Memory B cell (primary cell): Measurements from ENCODE around the gene P2RY2.

Experiments used
- ATAC-seq: fragments of 150-1000 bp; cut with Tn5 transposase; 2 replicates; pipeline ENCODE4 v1.10.0; 2021; ENCODE audit warnings: low read depth, mild to moderate bottlenecking, moderate library complexity
- DNase-seq, 2 donors: peaks; one replicate each; pipeline ENCODE4 v3.0.0; 2022; ENCODE audit warnings: low spot score in 2 of 2
- H3K27ac Mint-ChIP-seq: one replicate; pipeline ENCODE4 v1.8.0; 2022; ENCODE audit warnings: mild to moderate bottlenecking, moderate library complexity, mixed read lengths
- H3K27me3 Mint-ChIP-seq: one replicate; pipeline ENCODE4 v1.8.0; 2022; ENCODE audit warnings: mixed read lengths
- H3K36me3 Mint-ChIP-seq: one replicate; pipeline ENCODE4 v1.8.0; 2022; ENCODE audit warnings: mild to moderate bottlenecking, mixed read lengths
- H3K4me1 Mint-ChIP-seq: one replicate; pipeline ENCODE4 v1.8.0; 2022; ENCODE audit warnings: mixed read lengths
- H3K4me3 Mint-ChIP-seq: one replicate; pipeline ENCODE4 v1.8.0; 2022; ENCODE audit warnings: mild to moderate bottlenecking, moderate library complexity, mixed read lengths
- H3K9me3 Mint-ChIP-seq: one replicate; pipeline ENCODE4 v1.8.0; 2022; ENCODE audit warnings: mixed read lengths

The P2RY2 gene

GRCh38 chr11:73233211-73233610, 15.1 kb downstream of the P2RY2 start:
- Mint-ChIP-seq H3K27me3 (peaks cover 2% of the 10 kb centered on the region), H3K9me3 (no peaks in the 10 kb centered on the region), H3K36me3 (no peaks in the 10 kb centered on the region), H3K4me1 (peaks cover 3% of the 10 kb centered on the region), H3K4me3 (no peak overlapping the region), H3K27ac (no peak overlapping the region)
- ATAC-seq = no peak
- no peak for DNase-seq

- peaks cover 3% of the 10 kb centered on the region for H3K4me1 Mint-ChIP-seq
- no peak overlapping the region for H3K27ac Mint-ChIP-seq
- H3K36me3 Mint-ChIP-seq = no peaks in the 10 kb centered on the region
- peaks cover 2% of the 10 kb centered on the region for H3K27me3 Mint-ChIP-seq
- no peak overlapping the region for H3K4me3 Mint-ChIP-seq
- ATAC-seq (no peak), DNase-seq (no peak)
- no peaks in the 10 kb centered on the region for H3K9me3 Mint-ChIP-seq
Measured at GRCh38 chr11:73233692-73234470, 15.8 kb downstream of the P2RY2 start.

GRCh38 chr11:73234471-73235181, 16.5 kb downstream of the P2RY2 start:
- Mint-ChIP-seq H3K4me1 (peaks cover 3% of the 10 kb centered on the region), H3K9me3 (no peaks in the 10 kb centered on the region), H3K27me3 (peaks cover 2% of the 10 kb centered on the region), H3K4me3 (no peak overlapping the region), H3K36me3 (no peaks in the 10 kb centered on the region), H3K27ac (no peak overlapping the region)
- DNase-seq = no peak
- no peak for ATAC-seq

DNA sequence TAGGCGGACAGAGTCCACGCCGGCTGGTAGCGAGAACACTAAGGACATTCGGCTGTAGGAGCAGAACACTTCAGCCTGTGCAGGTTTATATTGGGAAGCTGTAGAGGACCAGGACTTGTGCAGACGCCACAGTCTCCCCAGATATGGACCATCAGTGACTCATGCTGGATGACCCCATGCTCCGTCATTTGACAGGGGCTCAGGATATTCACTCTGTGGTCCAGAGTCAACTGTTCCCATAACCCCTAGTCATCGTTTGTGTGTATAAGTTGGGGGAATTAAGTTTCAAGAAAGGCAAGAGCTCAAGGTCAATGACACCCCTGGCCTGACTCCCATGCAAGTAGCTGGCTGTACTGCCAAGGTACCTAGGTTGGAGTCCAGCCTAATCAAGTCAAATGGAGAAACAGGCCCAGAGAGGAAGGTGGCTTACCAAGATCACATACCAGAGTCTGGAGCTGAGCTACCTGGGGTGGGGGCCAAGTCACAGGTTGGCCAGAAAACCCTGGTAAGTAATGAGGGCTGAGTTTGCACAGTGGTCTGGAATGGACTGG, 17.2 kb downstream of the P2RY2 start:
- Mint-ChIP-seq H3K4me3 (no peak overlapping the region), H3K36me3 (no peaks in the 10 kb centered on the region), H3K9me3 (no peaks in the 10 kb centered on the region), H3K4me1 (peaks cover 3% of the 10 kb centered on the region), H3K27ac (no peak overlapping the region), H3K27me3 (no peaks in the 10 kb centered on the region)
- ATAC-seq = no peak
- no peak for DNase-seq

- ATAC-seq (no peak), DNase-seq (no peak)
- H3K4me1 Mint-ChIP-seq = peaks cover 3% of the 10 kb centered on the region
- no peaks in the 10 kb centered on the region for H3K36me3 Mint-ChIP-seq
- H3K27ac Mint-ChIP-seq = no peak overlapping the region
- no peaks in the 10 kb centered on the region for H3K9me3 Mint-ChIP-seq
- no peak overlapping the region for H3K4me3 Mint-ChIP-seq
- no peaks in the 10 kb centered on the region for H3K27me3 Mint-ChIP-seq
Measured at GRCh38 chr11:73236205-73236765, 18.2 kb downstream of the P2RY2 start.

DNA sequence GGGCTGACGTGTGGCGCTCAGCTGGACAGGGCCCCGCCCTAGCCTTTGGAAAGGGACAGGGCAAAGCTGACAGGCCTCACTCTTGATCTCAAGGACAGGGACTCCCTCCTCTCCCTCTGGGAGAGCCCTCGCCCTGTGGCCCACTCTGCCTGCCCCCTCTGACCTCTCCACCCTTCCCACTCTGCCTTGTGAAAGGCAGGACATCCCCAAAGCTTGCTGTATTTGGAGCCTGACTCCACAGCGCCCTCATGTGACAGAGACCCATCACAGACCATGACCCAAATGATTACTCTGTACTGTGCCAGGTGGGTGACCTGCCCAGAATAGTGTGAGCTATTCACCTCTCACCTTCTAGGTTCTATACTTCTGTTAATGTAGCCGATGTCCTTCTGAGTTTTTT, 18.8 kb downstream of the P2RY2 start:
- Mint-ChIP-seq H3K9me3 (no peaks in the 10 kb centered on the region), H3K27ac (no peak overlapping the region), H3K4me3 (no peak overlapping the region), H3K4me1 (peaks cover 3% of the 10 kb centered on the region), H3K27me3 (peaks cover 3% of the 10 kb centered on the region), H3K36me3 (no peaks in the 10 kb centered on the region)
- peak in 1 of 2 donors; percentile 29 for DNase-seq
- ATAC-seq = peak; percentile 72

DNA sequence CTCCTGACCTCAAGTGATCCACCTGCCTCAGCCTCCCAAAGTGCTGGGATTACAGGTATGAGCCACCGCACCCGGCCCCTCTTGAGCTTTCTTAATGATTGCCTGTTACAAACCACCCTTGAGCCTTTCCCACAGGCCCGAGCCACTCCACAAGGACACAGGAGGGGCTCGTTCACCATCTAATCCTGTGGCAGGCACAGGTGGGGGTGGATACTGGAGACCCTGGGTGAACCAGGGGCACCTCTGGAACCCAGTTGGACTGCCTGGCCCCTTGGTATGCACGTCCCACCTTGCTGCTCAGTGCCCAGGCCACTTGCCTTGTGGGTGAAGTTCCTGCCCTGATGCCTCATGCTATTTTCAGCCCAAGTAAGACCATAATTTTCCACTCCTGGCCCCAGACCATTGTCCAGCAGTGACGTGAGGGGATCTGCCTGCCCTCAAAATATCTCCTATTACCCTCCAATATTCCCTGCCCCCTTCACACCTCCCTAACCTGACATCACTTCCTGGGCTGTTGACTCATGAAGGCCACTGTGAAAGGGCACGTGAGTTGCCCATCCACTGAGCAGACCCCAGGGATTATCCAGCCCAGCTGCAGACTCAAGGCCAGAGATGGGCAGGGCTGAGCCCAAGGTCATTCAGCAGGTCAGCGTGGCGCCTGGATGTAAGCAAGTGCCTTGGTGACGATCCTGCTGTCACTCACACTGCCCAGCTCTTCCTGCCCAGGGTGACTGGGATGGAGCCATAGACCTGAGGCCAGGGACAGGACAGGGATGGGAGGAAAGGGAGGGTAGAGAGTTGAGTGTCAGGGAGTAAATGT, 19.6 kb downstream of the P2RY2 start:
- Mint-ChIP-seq H3K27ac (no peak overlapping the region), H3K27me3 (peaks cover 3% of the 10 kb centered on the region), H3K4me1 (peaks cover 9% of the 10 kb centered on the region), H3K36me3 (no peaks in the 10 kb centered on the region), H3K4me3 (no peak overlapping the region), H3K9me3 (no peaks in the 10 kb centered on the region)
- ATAC-seq = no peak
- DNase-seq = no peak

- Mint-ChIP-seq H3K27ac (no peak overlapping the region), H3K36me3 (no peaks in the 10 kb centered on the region), H3K4me1 (peaks cover 9% of the 10 kb centered on the region), H3K4me3 (no peak overlapping the region), H3K9me3 (no peaks in the 10 kb centered on the region), H3K27me3 (peaks cover 3% of the 10 kb centered on the region)
- no peak for DNase-seq
- ATAC-seq = no peak
Measured at GRCh38 chr11:73239111-73239521, 21.0 kb downstream of the P2RY2 start.

- Mint-ChIP-seq H3K36me3 (no peaks in the 10 kb centered on the region), H3K27ac (no peak overlapping the region), H3K27me3 (peaks cover 3% of the 10 kb centered on the region), H3K4me1 (peaks cover 9% of the 10 kb centered on the region), H3K4me3 (no peak overlapping the region), H3K9me3 (no peaks in the 10 kb centered on the region)
- no peak for DNase-seq
- no peak for ATAC-seq
Measured at GRCh38 chr11:73239571-73240189, 21.6 kb downstream of the P2RY2 start.

GRCh38 chr11:73240190-73240781, 22.2 kb downstream of the P2RY2 start:
- Mint-ChIP-seq H3K4me3 (no peak overlapping the region), H3K4me1 (peaks cover 9% of the 10 kb centered on the region), H3K27me3 (peaks cover 3% of the 10 kb centered on the region), H3K27ac (no peak overlapping the region), H3K9me3 (no peaks in the 10 kb centered on the region), H3K36me3 (no peaks in the 10 kb centered on the region)
- no peak for ATAC-seq
- no peak for DNase-seq

GRCh38 chr11:73241300-73241699, 23.2 kb downstream of the P2RY2 start:
- H3K27ac Mint-ChIP-seq = no peak overlapping the region
- H3K27me3 Mint-ChIP-seq = peaks cover 3% of the 10 kb centered on the region
- ATAC-seq = no peak
- no peak for DNase-seq
- no peaks in the 10 kb centered on the region for H3K9me3 Mint-ChIP-seq
- peaks cover 9% of the 10 kb centered on the region for H3K4me1 Mint-ChIP-seq
- no peaks in the 10 kb centered on the region for H3K36me3 Mint-ChIP-seq
- no peak overlapping the region for H3K4me3 Mint-ChIP-seq

GRCh38 chr11:73242251-73243092, 24.4 kb downstream of the P2RY2 start:
- Mint-ChIP-seq H3K4me3 (peak overlapping the region; percentile 30), H3K9me3 (no peaks in the 10 kb centered on the region), H3K4me1 (peaks cover 9% of the 10 kb centered on the region), H3K27ac (no peak overlapping the region), H3K27me3 (peaks cover 3% of the 10 kb centered on the region), H3K36me3 (no peaks in the 10 kb centered on the region)
- ATAC-seq (peak; percentile 96), DNase-seq (peak; percentile 78 to 83)
